HepG2 (cell line): ENCODE measurements around the gene TMEM86B. TPM values are rescaled to one million over a fixed set of nuclear protein-coding genes. Genes with fewer than 3 reads are reported as not detected.

Experiments
- ATF1 ChIP-seq: IDR thresholded peaks from 2 replicates; pipeline ENCODE4 v1.6.1; 2016; ENCODE audit warnings: mild to moderate bottlenecking, control low read depth
- CREBL2 ChIP-seq: sonication (generic); formaldehyde crosslinking; IDR thresholded peaks from 2 replicates; pipeline ENCODE4 v1.8.1; 2023; ENCODE audit warnings: missing genetic modification reagents, mild to moderate bottlenecking, borderline replicate concordance
- MLLT10 ChIP-seq: sonication (generic); formaldehyde crosslinking; IDR thresholded peaks from 2 replicates; pipeline ENCODE4 v1.4.0; 2020; ENCODE audit warnings: missing genetic modification reagents
- SKIL ChIP-seq: sonication (generic); formaldehyde crosslinking; IDR thresholded peaks from 2 replicates; pipeline ENCODE4 v1.8.0; 2022; ENCODE audit warnings: missing genetic modification reagents, mild to moderate bottlenecking, moderate library complexity, borderline replicate concordance
- TRAFD1 ChIP-seq: sonication (generic); formaldehyde crosslinking; IDR thresholded peaks from 2 replicates; pipeline ENCODE4 v1.5.1; 2020; ENCODE audit warnings: missing genetic modification reagents, mild to moderate bottlenecking, borderline replicate concordance
- ZFP36 ChIP-seq: fragments of 150-350 bp; IDR thresholded peaks from 2 replicates; pipeline ENCODE4 v1.6.1; 2018; ENCODE audit warnings: borderline replicate concordance, low read length, low read depth; ENCODE audit not compliant: partially characterized antibody
- ZNF276 ChIP-seq: sonication (generic); formaldehyde crosslinking; IDR thresholded peaks from 2 replicates; pipeline ENCODE4 v1.4.0; 2020; ENCODE audit warnings: mild to moderate bottlenecking, low read depth, missing genetic modification reagents
- ZNF383 ChIP-seq: sonication (generic); formaldehyde crosslinking; IDR thresholded peaks from 2 replicates; pipeline ENCODE4 v1.4.0; 2020; ENCODE audit warnings: missing genetic modification reagents, mild to moderate bottlenecking, borderline replicate concordance
- ZNF468 ChIP-seq: sonication (generic); formaldehyde crosslinking; IDR thresholded peaks from 2 replicates; pipeline ENCODE4 v1.8.0; 2022; ENCODE audit warnings: mild to moderate bottlenecking, moderate library complexity, missing genetic modification reagents
- ZNF501 ChIP-seq: sonication (generic); formaldehyde crosslinking; IDR thresholded peaks from 2 replicates; pipeline ENCODE4 v1.5.1; 2020; ENCODE audit warnings: mild to moderate bottlenecking, moderate library complexity, missing genetic modification reagents
- ZNF564 ChIP-seq: sonication (generic); formaldehyde crosslinking; IDR thresholded peaks from 2 replicates; pipeline ENCODE4 v1.8.1; 2023; ENCODE audit warnings: mild to moderate bottlenecking, missing genetic modification reagents
- ZNF75D ChIP-seq: sonication (generic); formaldehyde crosslinking; IDR thresholded peaks from 2 replicates; pipeline ENCODE4 v1.8.1; 2023; ENCODE audit warnings: missing genetic modification reagents, mild to moderate bottlenecking, borderline replicate concordance
- ZNF781 ChIP-seq: sonication (generic); formaldehyde crosslinking; IDR thresholded peaks from 2 replicates; pipeline ENCODE4 v1.5.1; 2020; ENCODE audit warnings: borderline replicate concordance, mild to moderate bottlenecking, missing genetic modification reagents; ENCODE audit errors: not compliant biosample characterization
- ZSCAN31 ChIP-seq: sonication (generic); formaldehyde crosslinking; IDR thresholded peaks from 2 replicates; pipeline ENCODE4 v1.5.0; 2020; ENCODE audit warnings: low read depth, mild to moderate bottlenecking, missing genetic modification reagents
- polyA plus RNA-seq, 8 experiments: library from polyadenylated mRNA; depleted of rRNA in 3 of 8; stranded (reverse) in 7 of 8; unstranded in 1 of 8; fragments of >200 nt; fragmentation: Illumina TruSeq in 4 of 8; extraction: Trizol in 4 of 8; gene quantifications; 2 replicates each; pipeline versions ENCODE4 v1.2.1 to v1.2.3, GENCODE V29; 2011 to 2016; ENCODE audit warnings: low read depth in 4 of 8, missing spikeins in 1 of 8, mixed read lengths in 1 of 8; ENCODE audit not compliant: insufficient read depth in 1 of 8
- total RNA-seq, 5 experiments: library from RNA; depleted of rRNA; stranded (reverse); fragments of >200 nt; fragmentation: Illumina TruSeq; extraction: Trizol; gene quantifications; 2 replicates each; pipeline ENCODE4 v1.2.3, GENCODE V29; 2016; ENCODE audit warnings: low read depth in 1 of 5
- TF ChIP-seq, protein P1 (sequence below): sonication (generic); formaldehyde crosslinking; IDR thresholded peaks from 2 replicates; pipeline ENCODE4 v1.4.0; 2020; ENCODE audit warnings: missing genetic modification reagents
- TF ChIP-seq, protein P2 (sequence below): sonication (generic); formaldehyde crosslinking; IDR thresholded peaks from 2 replicates; pipeline ENCODE4 v1.5.0; 2020; ENCODE audit warnings: missing genetic modification reagents, mild to moderate bottlenecking, borderline replicate concordance
- TF ChIP-seq, protein P3 (sequence below): IDR thresholded peaks from 2 replicates; pipeline ENCODE4 v1.6.1; 2016; ENCODE audit warnings: mild to moderate bottlenecking

Gene TMEM86B
- total and polyA plus RNA-seq, 2 of the 13 experiments (the other 11 are each of a cell fraction or from before 2014, with no cell fraction given): 7.7 to 9.6 TPM

- TF ChIP-seq SKIL (CRISPR knock-in tag) (no peak), ZNF276 (CRISPR knock-in tag) (peak; percentile 61; the same call in 1 of the 2 replicates), ZNF383 (CRISPR knock-in tag) (no peak), ATF1 (no peak), ZFP36 (no peak), CREBL2 (CRISPR knock-in tag) (no peak), MLLT10 (no peak), ZNF501 (no peak), TRAFD1 (peak; percentile 95), ZNF781 (CRISPR knock-in tag) (no peak), ZNF75D (CRISPR knock-in tag) (no peak), ZNF468 (CRISPR knock-in tag) (no peak), ZNF564 (CRISPR knock-in tag) (no peak), ZSCAN31 (0 out of 2 replicates have a peak, but pooled peaks have one; percentile 38)
- TF ChIP-seq, protein P1, sequence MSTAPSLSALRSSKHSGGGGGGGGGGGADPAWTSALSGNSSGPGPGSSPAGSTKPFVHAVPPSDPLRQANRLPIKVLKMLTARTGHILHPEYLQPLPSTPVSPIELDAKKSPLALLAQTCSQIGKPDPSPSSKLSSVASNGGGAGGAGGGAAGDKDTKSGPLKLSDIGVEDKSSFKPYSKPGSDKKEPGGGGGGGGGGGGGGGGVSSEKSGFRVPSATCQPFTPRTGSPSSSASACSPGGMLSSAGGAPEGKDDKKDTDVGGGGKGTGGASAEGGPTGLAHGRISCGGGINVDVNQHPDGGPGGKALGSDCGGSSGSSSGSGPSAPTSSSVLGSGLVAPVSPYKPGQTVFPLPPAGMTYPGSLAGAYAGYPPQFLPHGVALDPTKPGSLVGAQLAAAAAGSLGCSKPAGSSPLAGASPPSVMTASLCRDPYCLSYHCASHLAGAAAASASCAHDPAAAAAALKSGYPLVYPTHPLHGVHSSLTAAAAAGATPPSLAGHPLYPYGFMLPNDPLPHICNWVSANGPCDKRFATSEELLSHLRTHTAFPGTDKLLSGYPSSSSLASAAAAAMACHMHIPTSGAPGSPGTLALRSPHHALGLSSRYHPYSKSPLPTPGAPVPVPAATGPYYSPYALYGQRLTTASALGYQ: no peak
- TF ChIP-seq, protein P2, sequence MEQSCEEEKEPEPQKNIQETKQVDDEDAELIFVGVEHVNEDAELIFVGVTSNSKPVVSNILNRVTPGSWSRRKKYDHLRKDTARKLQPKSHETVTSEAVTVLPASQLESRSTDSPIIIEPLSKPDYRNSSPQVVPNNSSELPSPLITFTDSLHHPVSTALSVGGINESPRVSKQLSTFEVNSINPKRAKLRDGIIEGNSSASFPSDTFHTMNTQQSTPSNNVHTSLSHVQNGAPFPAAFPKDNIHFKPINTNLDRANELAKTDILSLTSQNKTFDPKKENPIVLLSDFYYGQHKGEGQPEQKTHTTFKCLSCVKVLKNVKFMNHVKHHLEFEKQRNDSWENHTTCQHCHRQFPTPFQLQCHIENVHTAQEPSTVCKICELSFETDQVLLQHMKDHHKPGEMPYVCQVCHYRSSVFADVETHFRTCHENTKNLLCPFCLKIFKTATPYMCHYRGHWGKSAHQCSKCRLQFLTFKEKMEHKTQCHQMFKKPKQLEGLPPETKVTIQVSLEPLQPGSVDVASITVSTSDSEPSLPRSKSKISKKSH (CRISPR knock-in tag): no peak
- TF ChIP-seq, protein P3, sequence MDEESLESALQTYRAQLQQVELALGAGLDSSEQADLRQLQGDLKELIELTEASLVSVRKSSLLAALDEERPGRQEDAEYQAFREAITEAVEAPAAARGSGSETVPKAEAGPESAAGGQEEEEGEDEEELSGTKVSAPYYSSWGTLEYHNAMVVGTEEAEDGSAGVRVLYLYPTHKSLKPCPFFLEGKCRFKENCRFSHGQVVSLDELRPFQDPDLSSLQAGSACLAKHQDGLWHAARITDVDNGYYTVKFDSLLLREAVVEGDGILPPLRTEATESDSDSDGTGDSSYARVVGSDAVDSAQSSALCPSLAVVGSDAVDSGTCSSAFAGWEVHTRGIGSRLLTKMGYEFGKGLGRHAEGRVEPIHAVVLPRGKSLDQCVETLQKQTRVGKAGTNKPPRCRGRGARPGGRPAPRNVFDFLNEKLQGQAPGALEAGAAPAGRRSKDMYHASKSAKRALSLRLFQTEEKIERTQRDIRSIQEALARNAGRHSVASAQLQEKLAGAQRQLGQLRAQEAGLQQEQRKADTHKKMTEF (CRISPR knock-in tag): peak; percentile 46; the same call in 1 of the 2 replicates
Observed at GRCh38 chr19:55228403-55229031, at the start of gene TMEM86B (continued).
